ENCODE results near the gene NAT16. TPM values are rescaled to one million over a fixed set of nuclear protein-coding genes. Genes with fewer than 3 reads are reported as not detected.

Gene NAT16
- total RNA-seq, 4 donors from 2014 or later, result 0.29 to 1.4 TPM; not detected in 2

- 81 to 83% methylated on average over 17 of the region's 17 CpGs for WGBS, 2 donors
- Histone ChIP-seq H3K4me1 (peaks cover 23 to 38% of the 10 kb centered on the region in 2 donors), H3K4me3 (replicated peaks in 1 of 3) (no peak overlapping the region), H3K9me3 (no peaks in the 10 kb centered on the region), H3K27me3 (peaks cover 26% of the 10 kb centered on the region), H3K27ac (no peak overlapping the region), H3K36me3 (peaks cover 14 to 15% of the 10 kb centered on the region in 2 donors)
- DNase-seq, result no peak
- TF ChIP-seq POLR2A (IDR thresholded peaks at IDR 0.05) (no peak), CTCF (IDR thresholded peaks at IDR 0.05) (no peak)
- intact Hi-C loops (cut with DNase I), result loop anchor here (10.0 kb wide), 1 partner anchor 267 kb away; the partner anchor contains the start of gene ACHE
Measured at GRCh38 chr7:101161692-101162471, 18.2 kb downstream of the NAT16 start.

DNA sequence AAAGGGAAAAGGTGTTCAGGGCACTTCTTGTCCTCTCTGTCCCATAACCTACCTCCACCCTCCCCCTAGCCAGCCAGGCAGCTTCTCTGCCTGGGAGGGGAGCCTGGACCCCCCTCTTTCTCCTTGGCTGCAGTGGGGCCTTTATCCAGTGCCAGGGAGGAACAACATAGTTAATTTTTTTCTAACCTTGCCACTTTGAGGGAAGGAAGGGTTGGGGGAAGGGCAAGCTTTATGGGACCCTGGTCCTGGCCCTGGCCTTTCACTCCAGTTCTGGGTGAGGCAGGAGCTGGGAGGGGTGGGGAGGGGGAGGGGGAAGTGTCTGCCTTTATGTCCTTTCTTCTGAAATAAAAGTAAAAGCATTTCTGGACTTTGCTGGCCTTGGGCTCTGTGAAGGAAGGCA lies 19.2 kb downstream of the NAT16 start:
- Histone ChIP-seq H3K9me3 (no peaks in the 10 kb centered on the region), H3K4me3 (replicated peaks in 1 of 3) (no peak overlapping the region), H3K36me3 (peaks cover 14 to 15% of the 10 kb centered on the region in 2 donors), H3K27me3 (peaks cover 22% of the 10 kb centered on the region), H3K4me1 (peaks cover 23 to 37% of the 10 kb centered on the region in 2 donors), H3K27ac (no peak overlapping the region)
- intact Hi-C loops (cut with DNase I), result loop anchor here (10.0 kb wide), 1 partner anchor 266 kb away; the partner anchor contains the start of gene ACHE
- no peak for DNase-seq
- TF ChIP-seq CTCF (IDR thresholded peaks at IDR 0.05) (no peak), POLR2A (IDR thresholded peaks at IDR 0.05) (no peak)

GRCh38 chr7:101159696-101160674 lies 20.1 kb downstream of the NAT16 start:
- intact Hi-C loops (cut with DNase I), result loop anchor here (10.0 kb wide), 1 partner anchor 265 kb away; the partner anchor contains the start of gene ACHE
- H3K27me3 ChIP-seq, result peaks cover 16% of the 10 kb centered on the region
- H3K4me1 ChIP-seq, result peaks cover 20 to 34% of the 10 kb centered on the region in 2 donors
- H3K36me3 ChIP-seq, result peaks cover 14 to 15% of the 10 kb centered on the region in 2 donors
- no peaks in the 10 kb centered on the region for H3K9me3 ChIP-seq
- no peak for DNase-seq
- no peak overlapping the region for H3K4me3 ChIP-seq (replicated peaks in 1 of 3)
- WGBS, 2 donors, result 84 to 88% methylated on average over 31 of the region's 31 CpGs
- TF ChIP-seq POLR2A (IDR thresholded peaks at IDR 0.05) (no peak), CTCF (IDR thresholded peaks at IDR 0.05) (no peak)
- no peak overlapping the region for H3K27ac ChIP-seq

- DNase-seq, result no peak
- peaks cover 7 to 8% of the 10 kb centered on the region in 2 donors for H3K4me1 ChIP-seq
- 88 to 90% methylated on average over 12 to 14 of the region's 14 CpGs for WGBS, 2 donors
- H3K9me3 ChIP-seq, result no peaks in the 10 kb centered on the region
- intact Hi-C loops (cut with DNase I), result no loop called here
- H3K27ac ChIP-seq, result no peak overlapping the region
- H3K27me3 ChIP-seq, result no peaks in the 10 kb centered on the region
- TF ChIP-seq CTCF (IDR thresholded peaks at IDR 0.05) (no peak), POLR2A (IDR thresholded peaks at IDR 0.05) (no peak)
- H3K4me3 ChIP-seq (replicated peaks in 1 of 3), result no peak overlapping the region
- H3K36me3 ChIP-seq, result peaks cover 14 to 15% of the 10 kb centered on the region in 2 donors
Measured at GRCh38 chr7:101156866-101157589, 23.1 kb downstream of the NAT16 start.
